ENCODE results near the gene AGPS.

AGPS gene

DNA sequence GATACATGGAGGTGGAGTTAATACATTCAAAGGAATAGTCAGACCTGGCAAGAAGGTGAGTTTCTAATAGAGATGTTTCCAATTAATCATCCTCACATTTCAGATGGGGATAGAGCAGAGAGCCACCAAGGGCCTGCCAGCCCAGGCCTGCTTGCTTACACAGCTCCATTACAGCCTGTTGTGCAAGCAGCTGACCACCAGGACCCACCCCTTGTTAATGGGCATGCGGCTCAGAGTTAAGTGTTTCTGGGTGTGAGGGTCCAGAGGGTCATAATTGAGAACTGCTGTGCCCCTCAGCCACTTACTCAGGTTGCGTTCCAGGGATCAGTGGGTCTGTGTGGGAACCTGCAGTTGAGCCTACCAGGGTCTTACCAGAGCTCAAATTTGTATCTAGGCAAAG lies 199.8 kb downstream of the AGPS start:
- TF ChIP-seq, protein P1, sequence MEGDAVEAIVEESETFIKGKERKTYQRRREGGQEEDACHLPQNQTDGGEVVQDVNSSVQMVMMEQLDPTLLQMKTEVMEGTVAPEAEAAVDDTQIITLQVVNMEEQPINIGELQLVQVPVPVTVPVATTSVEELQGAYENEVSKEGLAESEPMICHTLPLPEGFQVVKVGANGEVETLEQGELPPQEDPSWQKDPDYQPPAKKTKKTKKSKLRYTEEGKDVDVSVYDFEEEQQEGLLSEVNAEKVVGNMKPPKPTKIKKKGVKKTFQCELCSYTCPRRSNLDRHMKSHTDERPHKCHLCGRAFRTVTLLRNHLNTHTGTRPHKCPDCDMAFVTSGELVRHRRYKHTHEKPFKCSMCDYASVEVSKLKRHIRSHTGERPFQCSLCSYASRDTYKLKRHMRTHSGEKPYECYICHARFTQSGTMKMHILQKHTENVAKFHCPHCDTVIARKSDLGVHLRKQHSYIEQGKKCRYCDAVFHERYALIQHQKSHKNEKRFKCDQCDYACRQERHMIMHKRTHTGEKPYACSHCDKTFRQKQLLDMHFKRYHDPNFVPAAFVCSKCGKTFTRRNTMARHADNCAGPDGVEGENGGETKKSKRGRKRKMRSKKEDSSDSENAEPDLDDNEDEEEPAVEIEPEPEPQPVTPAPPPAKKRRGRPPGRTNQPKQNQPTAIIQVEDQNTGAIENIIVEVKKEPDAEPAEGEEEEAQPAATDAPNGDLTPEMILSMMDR (IDR thresholded peaks at IDR 0.05; ENCODE audit: extremely low read depth, missing control alignments), result no peak
- no peak for DNase-seq (ENCODE audit: low spot score)

DNA sequence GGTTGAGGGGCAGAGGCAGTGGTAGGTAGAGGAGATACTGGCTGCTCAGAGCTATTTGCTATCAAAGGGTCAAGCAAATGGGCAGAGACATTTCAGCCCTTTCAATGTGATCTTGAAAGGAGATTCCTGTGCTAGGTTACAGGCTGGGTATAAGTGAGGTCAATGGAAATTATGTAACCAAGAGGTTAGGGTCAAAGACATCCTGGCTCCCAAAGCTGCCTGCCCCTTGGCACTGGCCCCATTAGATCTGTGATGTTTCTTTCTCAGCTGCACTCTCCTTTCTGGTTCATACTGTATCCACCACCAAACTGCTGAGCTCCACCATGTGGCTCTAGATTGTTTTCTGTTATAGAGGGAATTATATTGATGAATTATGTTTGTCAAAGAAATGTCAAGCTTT lies 200.4 kb downstream of the AGPS start:
- TF ChIP-seq, protein P1 (IDR thresholded peaks at IDR 0.05; ENCODE audit: extremely low read depth, missing control alignments), result no peak
- DNase-seq (ENCODE audit: low spot score), result no peak

DNA sequence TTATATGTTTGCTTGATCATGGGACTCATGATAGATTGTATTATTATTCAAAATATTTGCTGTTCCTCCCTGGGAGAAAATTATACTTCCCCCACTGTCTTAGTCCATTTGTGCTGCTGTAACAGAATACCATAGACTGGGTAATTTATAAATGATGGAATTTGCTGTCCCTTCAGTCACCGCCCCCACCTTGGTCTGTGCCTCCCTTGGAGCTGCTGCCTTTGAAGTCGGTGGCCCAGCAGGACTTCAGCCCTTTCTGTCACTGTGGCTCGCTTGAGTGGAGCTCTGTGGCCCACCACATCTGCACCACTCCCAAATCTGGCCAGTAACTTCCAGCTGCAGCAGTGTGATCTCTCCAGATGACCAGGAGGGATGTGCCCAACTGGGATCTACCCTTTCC lies 200.8 kb downstream of the AGPS start:
- TF ChIP-seq, protein P1 (IDR thresholded peaks at IDR 0.05; ENCODE audit: extremely low read depth, missing control alignments), result no peak

More for the DNA sequence above, 200.8 kb downstream of the AGPS start:
- no peak for DNase-seq (ENCODE audit: low spot score)
